Liver (tissue), 9 donors: Measurements from ENCODE around the gene BRD1. TPM values are rescaled to one million over a fixed set of nuclear protein-coding genes. Genes with fewer than 3 reads are reported as not detected.

ENCODE experiments used
- DNase-seq: peaks from one replicate; pipeline ENCODE4 v3.0.0-alpha.2; 2017; ENCODE audit warnings: low spot score
- H3K27ac ChIP-seq, 2 donors: one replicate each; pipeline ENCODE4 v1.7.0; 2013; ENCODE audit warnings: inconsistent platforms in 2 of 2, low read length in 2 of 2, control low read depth in 1 of 2, low read depth in 1 of 2, mild to moderate bottlenecking in 1 of 2
- H3K27me3 ChIP-seq, 4 donors: one replicate each; pipeline versions ENCODE4 v1.6.1 to v1.7.0; 2013; ENCODE audit warnings: low read length in 3 of 4, inconsistent platforms in 1 of 4, mild to moderate bottlenecking in 1 of 4, moderate library complexity in 1 of 4; ENCODE audit not compliant: control insufficient read depth in 4 of 4, insufficient read depth in 4 of 4
- H3K36me3 ChIP-seq, 4 donors: one replicate each; pipeline versions ENCODE4 v1.6.1 to v1.7.0; 2013; ENCODE audit warnings: low read length in 3 of 4, mild to moderate bottlenecking in 3 of 4, low read depth in 1 of 4, moderate library complexity in 1 of 4; ENCODE audit not compliant: control insufficient read depth in 4 of 4, insufficient read depth in 3 of 4
- H3K4me1 ChIP-seq, 4 donors: one replicate each; pipeline versions ENCODE4 v1.6.1 to v1.7.0; 2013; ENCODE audit warnings: low read length in 3 of 4, mild to moderate bottlenecking in 3 of 4, moderate library complexity in 1 of 4; ENCODE audit not compliant: control insufficient read depth in 4 of 4, insufficient read depth in 4 of 4
- H3K4me3 ChIP-seq, 3 donors: one replicate each; pipeline versions ENCODE4 v1.6.1 to v1.7.0; 2013; ENCODE audit warnings: low read length in 3 of 3, control low read depth in 1 of 3, low read depth in 1 of 3, mild to moderate bottlenecking in 1 of 3
- H3K9ac ChIP-seq, 2 donors: one replicate each; pipeline ENCODE4 v1.7.0; 2013; ENCODE audit warnings: low read length in 2 of 2, mild to moderate bottlenecking in 2 of 2, moderate library complexity in 2 of 2, control low read depth in 1 of 2, low read depth in 1 of 2
- H3K9me3 ChIP-seq, 4 donors: one replicate each; pipeline versions ENCODE4 v1.6.1 to v1.7.0; 2013; ENCODE audit warnings: low read length in 3 of 4; ENCODE audit not compliant: control insufficient read depth in 4 of 4
- ATF3 ChIP-seq: IDR thresholded peaks from 2 replicates; pipeline ENCODE4 v1.6.1; 2016; ENCODE audit warnings: antibody characterized with exemption
- EGR1 ChIP-seq, 2 donors: IDR thresholded peaks; 2 replicates each; pipeline ENCODE4 v1.6.1; 2016 to 2018; ENCODE audit warnings: antibody characterized with exemption in 2 of 2, low read depth in 2 of 2
- FOXA1 ChIP-seq: IDR thresholded peaks from 2 replicates; pipeline ENCODE4 v1.6.1; 2016; ENCODE audit warnings: antibody characterized with exemption
- FOXA2 ChIP-seq: IDR thresholded peaks from 2 replicates; pipeline ENCODE4 v1.6.1; 2016; ENCODE audit warnings: antibody characterized with exemption
- GABPA ChIP-seq, 2 donors: IDR thresholded peaks in 1 of 2; conservative IDR thresholded peaks in 1 of 2; 2 replicates each; pipeline ENCODE4 v1.6.1; 2016; ENCODE audit warnings: antibody characterized with exemption in 2 of 2, mild to moderate bottlenecking in 1 of 2, moderate library complexity in 1 of 2
- HNF4A ChIP-seq, 2 donors: conservative IDR thresholded peaks; 2 replicates each; pipeline ENCODE4 v1.6.1; 2016; ENCODE audit warnings: antibody characterized with exemption in 2 of 2, mild to moderate bottlenecking in 2 of 2
- HNF4G ChIP-seq: IDR thresholded peaks from 2 replicates; pipeline ENCODE4 v1.6.1; 2016; ENCODE audit warnings: antibody characterized with exemption
- JUND ChIP-seq, 2 donors: IDR thresholded peaks; 2 replicates each; pipeline ENCODE4 v1.6.1; 2016; ENCODE audit warnings: antibody characterized with exemption in 2 of 2
- NR2F2 ChIP-seq: IDR thresholded peaks from 2 replicates; pipeline ENCODE4 v1.6.1; 2016; ENCODE audit warnings: antibody characterized with exemption
- RAD21 ChIP-seq, 2 donors: IDR thresholded peaks; 2 replicates each; pipeline ENCODE4 v1.6.1; 2016; ENCODE audit warnings: antibody characterized with exemption in 2 of 2, mild to moderate bottlenecking in 2 of 2
- RXRA ChIP-seq, 2 donors: IDR thresholded peaks; 2 replicates each; pipeline ENCODE4 v1.6.1; 2017 to 2018; ENCODE audit warnings: antibody characterized with exemption in 2 of 2, mild to moderate bottlenecking in 1 of 2
- SP1 ChIP-seq: IDR thresholded peaks from 2 replicates; pipeline ENCODE4 v1.6.1; 2018; ENCODE audit warnings: antibody characterized with exemption, mild to moderate bottlenecking
- TAF1 ChIP-seq: conservative IDR thresholded peaks from 2 replicates; pipeline ENCODE4 v1.6.1; 2016; ENCODE audit warnings: antibody characterized with exemption, mild to moderate bottlenecking
- YY1 ChIP-seq: IDR thresholded peaks from 2 replicates; pipeline ENCODE4 v1.6.1; 2016; ENCODE audit warnings: antibody characterized with exemption, mild to moderate bottlenecking
- WGBS: extraction: QIAGEN DNeasy Blood & Tissue Kit; methylation state at CpG from one replicate; pipeline ENCODE4 v1.1.7; 2013; 5-methylcytosine and 5-hydroxymethylcytosine counted together
- polyA plus RNA-seq, 2 donors: library from polyadenylated mRNA; stranded (reverse) in 1 of 2; unstranded in 1 of 2; fragments of 200-250 nt in 1 of 2; fragments of >200 nt in 1 of 2; fragmentation: Nextera tagmentation in 1 of 2; extraction: Ambion mirVana in 1 of 2; gene quantifications; one replicate each; pipeline versions ENCODE4 v1.2.1 to v1.2.3, GENCODE V29; 2013 to 2015
- total RNA-seq, 2 donors: library from RNA; depleted of rRNA; stranded (reverse); fragments of >200 nt; gene quantifications; one replicate each; pipeline ENCODE4 v1.2.3, GENCODE V29; 2014
- TF ChIP-seq, protein P1 (sequence below): IDR thresholded peaks from 2 replicates; pipeline ENCODE4 v1.6.1; 2016; ENCODE audit warnings: antibody characterized with exemption, mild to moderate bottlenecking
- TF ChIP-seq, protein P2 (sequence below): IDR thresholded peaks from 2 replicates; pipeline ENCODE4 v1.6.1; 2016; ENCODE audit warnings: antibody characterized with exemption
- TF ChIP-seq, protein P3 (sequence below): fragments of 150-350 bp; IDR thresholded peaks from 2 replicates; pipeline ENCODE4 v1.5.1; 2017; ENCODE audit warnings: improper control_type of control experiment, low read depth, low read length; ENCODE audit not compliant: missing input control
- TF ChIP-seq, protein P4 (sequence below): IDR thresholded peaks from 2 replicates; pipeline ENCODE4 v1.6.1; 2016; ENCODE audit warnings: antibody characterized with exemption
- donor health status: healthy.
- donor health status: healthy.
- donor health status: healthy.
- donor health status: healthy.
- donor health status: healthy.

Gene BRD1
- total and polyA plus RNA-seq, 4 donors: 3.3 to 20.7 (median 11.6) TPM

- Histone ChIP-seq H3K36me3 (peaks cover 24 to 52% (median 43%) of the 10 kb centered on the region in 4 donors), H3K4me3 (no peak overlapping the region), H3K27me3 (no peaks in the 10 kb centered on the region), H3K4me1 (no peaks in the 10 kb centered on the region), H3K9ac (no peak overlapping the region), H3K9me3 (no peaks in the 10 kb centered on the region), H3K27ac (no peak overlapping the region)
- 93% methylated on average over 18 of the region's 18 CpGs for WGBS
- no peak for DNase-seq
- TF ChIP-seq RXRA (IDR thresholded peaks at IDR 0.05) (no peak), ATF3 (no peak), JUND (IDR thresholded peaks at IDR 0.05) (no peak), EGR1 (IDR thresholded peaks at IDR 0.05; ENCODE audit: low read depth in 2 of 2) (no peak), SP1 (no peak), TAF1 (no peak), GABPA (IDR thresholded peaks at IDR 0.05 in 1 of 2, conservative IDR thresholded peaks at IDR 0.05 in 1 of 2) (no peak), NR2F2 (no peak)
- TF ChIP-seq, protein P1, sequence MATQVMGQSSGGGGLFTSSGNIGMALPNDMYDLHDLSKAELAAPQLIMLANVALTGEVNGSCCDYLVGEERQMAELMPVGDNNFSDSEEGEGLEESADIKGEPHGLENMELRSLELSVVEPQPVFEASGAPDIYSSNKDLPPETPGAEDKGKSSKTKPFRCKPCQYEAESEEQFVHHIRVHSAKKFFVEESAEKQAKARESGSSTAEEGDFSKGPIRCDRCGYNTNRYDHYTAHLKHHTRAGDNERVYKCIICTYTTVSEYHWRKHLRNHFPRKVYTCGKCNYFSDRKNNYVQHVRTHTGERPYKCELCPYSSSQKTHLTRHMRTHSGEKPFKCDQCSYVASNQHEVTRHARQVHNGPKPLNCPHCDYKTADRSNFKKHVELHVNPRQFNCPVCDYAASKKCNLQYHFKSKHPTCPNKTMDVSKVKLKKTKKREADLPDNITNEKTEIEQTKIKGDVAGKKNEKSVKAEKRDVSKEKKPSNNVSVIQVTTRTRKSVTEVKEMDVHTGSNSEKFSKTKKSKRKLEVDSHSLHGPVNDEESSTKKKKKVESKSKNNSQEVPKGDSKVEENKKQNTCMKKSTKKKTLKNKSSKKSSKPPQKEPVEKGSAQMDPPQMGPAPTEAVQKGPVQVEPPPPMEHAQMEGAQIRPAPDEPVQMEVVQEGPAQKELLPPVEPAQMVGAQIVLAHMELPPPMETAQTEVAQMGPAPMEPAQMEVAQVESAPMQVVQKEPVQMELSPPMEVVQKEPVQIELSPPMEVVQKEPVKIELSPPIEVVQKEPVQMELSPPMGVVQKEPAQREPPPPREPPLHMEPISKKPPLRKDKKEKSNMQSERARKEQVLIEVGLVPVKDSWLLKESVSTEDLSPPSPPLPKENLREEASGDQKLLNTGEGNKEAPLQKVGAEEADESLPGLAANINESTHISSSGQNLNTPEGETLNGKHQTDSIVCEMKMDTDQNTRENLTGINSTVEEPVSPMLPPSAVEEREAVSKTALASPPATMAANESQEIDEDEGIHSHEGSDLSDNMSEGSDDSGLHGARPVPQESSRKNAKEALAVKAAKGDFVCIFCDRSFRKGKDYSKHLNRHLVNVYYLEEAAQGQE: no peak
- TF ChIP-seq, protein P2, sequence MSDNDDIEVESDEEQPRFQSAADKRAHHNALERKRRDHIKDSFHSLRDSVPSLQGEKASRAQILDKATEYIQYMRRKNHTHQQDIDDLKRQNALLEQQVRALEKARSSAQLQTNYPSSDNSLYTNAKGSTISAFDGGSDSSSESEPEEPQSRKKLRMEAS: no peak
Measured at GRCh38 chr22:49799431-49800075, 28.1 kb downstream of the BRD1 start.

GRCh38 chr22:49798486-49799151, 29.1 kb downstream of the BRD1 start:
- Histone ChIP-seq H3K27ac (no peak overlapping the region), H3K9me3 (no peaks in the 10 kb centered on the region), H3K4me3 (no peak overlapping the region), H3K9ac (no peak overlapping the region), H3K4me1 (no peaks in the 10 kb centered on the region), H3K27me3 (no peaks in the 10 kb centered on the region), H3K36me3 (peaks cover 27 to 53% (median 45%) of the 10 kb centered on the region in 4 donors)
- WGBS: 97% methylated on average over 37 of the region's 37 CpGs
- DNase-seq: no peak
- TF ChIP-seq, protein P1: no peak
- no peak for TF ChIP-seq ATF3
- TF ChIP-seq FOXA2: no peak
- no peak for TF ChIP-seq GABPA (IDR thresholded peaks at IDR 0.05 in 1 of 2, conservative IDR thresholded peaks at IDR 0.05 in 1 of 2)
- no peak for TF ChIP-seq JUND (IDR thresholded peaks at IDR 0.05)
- TF ChIP-seq EGR1 (IDR thresholded peaks at IDR 0.05; ENCODE audit: low read depth in 2 of 2): no peak
- TF ChIP-seq SP1: no peak
- TF ChIP-seq RXRA (IDR thresholded peaks at IDR 0.05): no peak
- TF ChIP-seq RAD21 (IDR thresholded peaks at IDR 0.05): no peak
- TF ChIP-seq YY1: no peak
- TF ChIP-seq TAF1: no peak
- TF ChIP-seq, protein P3, sequence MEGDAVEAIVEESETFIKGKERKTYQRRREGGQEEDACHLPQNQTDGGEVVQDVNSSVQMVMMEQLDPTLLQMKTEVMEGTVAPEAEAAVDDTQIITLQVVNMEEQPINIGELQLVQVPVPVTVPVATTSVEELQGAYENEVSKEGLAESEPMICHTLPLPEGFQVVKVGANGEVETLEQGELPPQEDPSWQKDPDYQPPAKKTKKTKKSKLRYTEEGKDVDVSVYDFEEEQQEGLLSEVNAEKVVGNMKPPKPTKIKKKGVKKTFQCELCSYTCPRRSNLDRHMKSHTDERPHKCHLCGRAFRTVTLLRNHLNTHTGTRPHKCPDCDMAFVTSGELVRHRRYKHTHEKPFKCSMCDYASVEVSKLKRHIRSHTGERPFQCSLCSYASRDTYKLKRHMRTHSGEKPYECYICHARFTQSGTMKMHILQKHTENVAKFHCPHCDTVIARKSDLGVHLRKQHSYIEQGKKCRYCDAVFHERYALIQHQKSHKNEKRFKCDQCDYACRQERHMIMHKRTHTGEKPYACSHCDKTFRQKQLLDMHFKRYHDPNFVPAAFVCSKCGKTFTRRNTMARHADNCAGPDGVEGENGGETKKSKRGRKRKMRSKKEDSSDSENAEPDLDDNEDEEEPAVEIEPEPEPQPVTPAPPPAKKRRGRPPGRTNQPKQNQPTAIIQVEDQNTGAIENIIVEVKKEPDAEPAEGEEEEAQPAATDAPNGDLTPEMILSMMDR: no peak
- TF ChIP-seq FOXA1: no peak
- no peak for TF ChIP-seq HNF4G
- TF ChIP-seq, protein P4, sequence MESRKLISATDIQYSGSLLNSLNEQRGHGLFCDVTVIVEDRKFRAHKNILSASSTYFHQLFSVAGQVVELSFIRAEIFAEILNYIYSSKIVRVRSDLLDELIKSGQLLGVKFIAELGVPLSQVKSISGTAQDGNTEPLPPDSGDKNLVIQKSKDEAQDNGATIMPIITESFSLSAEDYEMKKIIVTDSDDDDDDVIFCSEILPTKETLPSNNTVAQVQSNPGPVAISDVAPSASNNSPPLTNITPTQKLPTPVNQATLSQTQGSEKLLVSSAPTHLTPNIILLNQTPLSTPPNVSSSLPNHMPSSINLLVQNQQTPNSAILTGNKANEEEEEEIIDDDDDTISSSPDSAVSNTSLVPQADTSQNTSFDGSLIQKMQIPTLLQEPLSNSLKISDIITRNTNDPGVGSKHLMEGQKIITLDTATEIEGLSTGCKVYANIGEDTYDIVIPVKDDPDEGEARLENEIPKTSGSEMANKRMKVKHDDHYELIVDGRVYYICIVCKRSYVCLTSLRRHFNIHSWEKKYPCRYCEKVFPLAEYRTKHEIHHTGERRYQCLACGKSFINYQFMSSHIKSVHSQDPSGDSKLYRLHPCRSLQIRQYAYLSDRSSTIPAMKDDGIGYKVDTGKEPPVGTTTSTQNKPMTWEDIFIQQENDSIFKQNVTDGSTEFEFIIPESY: no peak
- TF ChIP-seq, protein P2: no peak
- no peak for TF ChIP-seq HNF4A (conservative IDR thresholded peaks at IDR 0.05)
